Measurements from ENCODE around the gene CTNNAL1. TPM values are rescaled to one million over a fixed set of nuclear protein-coding genes. Genes with fewer than 3 reads are reported as not detected.
A peak's percentile ranks its signal among the peaks of the same experiment; 100 is the strongest.

The CTNNAL1 gene
- total and polyA plus RNA-seq, 2 donors (not counting 3 experiments of a cell fraction or from before 2014, with no cell fraction given), result 29.5 to 76.2 TPM

GRCh38 chr9:109010746-109011145, 2.6 kb downstream of the CTNNAL1 start:
- ChIA-PET POLR2A (interaction anchor here (0.5 to 0.6 kb wide), 2 partner anchors 164 to 312 kb away, joined by 3 read pairs; no protein-coding TSS in a partner anchor), CTCF (interaction anchor here (1.1 to 3.3 kb wide), 6 partner anchors 12 to 58 kb away, joined by 3 to 16 read pairs (median 5); no protein-coding TSS in a partner anchor)
- FAIRE-seq (peak; percentile 79), DNase-seq (ENCODE audit: low read depth, low spot score) (peak; percentile 91)
- dilution Hi-C loops (cut with MboI; ENCODE audit: extremely low pct_ligation_motif_present, low sequenced_read_pairs) (no loop called here), intact Hi-C loops (cut with micrococcal nuclease) (loop anchor here (1.0 kb wide), 1 partner anchor 92 kb away; no protein-coding TSS in a partner anchor)
- no peak for TF ChIP-seq MYC (IDR thresholded peaks at IDR 0.05; ENCODE audit: low read depth, low read length)
- peak; percentile 76 for TF ChIP-seq JUN (IDR thresholded peaks at IDR 0.05; ENCODE audit: borderline replicate concordance, insufficient read depth, insufficient read length, low read depth)
- TF ChIP-seq FOS (IDR thresholded peaks at IDR 0.05; ENCODE audit: borderline replicate concordance, insufficient read depth, low read length), result peak; percentile 83
- TF ChIP-seq GATA2 (IDR thresholded peaks at IDR 0.05; ENCODE audit: insufficient read depth, insufficient read length, low read depth, low read length), result no peak
- Histone ChIP-seq H3K4me3 (replicated peaks in 1 of 3; ENCODE audit: insufficient read depth in 1 of 3, low read depth in 1 of 3, low read length in 3 of 3) (peak overlapping the region in 1 of 3 experiments; percentile 68), H4K20me1 (replicated peaks; ENCODE audit: control insufficient read depth, extremely low read depth, insufficient read depth, low read length) (peaks cover 4% of the 10 kb centered on the region), H3K9ac (replicated peaks; ENCODE audit: extremely low read depth, insufficient read depth, low read length) (no peak overlapping the region), H3K27ac (ENCODE audit: insufficient read depth, low read depth, low read length) (peak overlapping the region; percentile 77), H3K4me2 (ENCODE audit: insufficient read depth, low read length) (peak overlapping the region; percentile 61), H3K4me1 (ENCODE audit: control insufficient read depth, extremely low read depth, insufficient read depth, low read length) (peaks cover 42% of the 10 kb centered on the region), H3K27me3 (ENCODE audit: control insufficient read depth in 2 of 2, insufficient read depth in 2 of 2, low read length in 2 of 2) (no peaks in the 10 kb centered on the region), H3K36me3 (ENCODE audit: control insufficient read depth in 2 of 2, extremely low read depth in 1 of 2, insufficient read depth in 2 of 2, low read length in 2 of 2) (no peaks in the 10 kb centered on the region), H3K79me2 (ENCODE audit: control insufficient read depth, insufficient read depth, low read length) (peaks cover 70% of the 10 kb centered on the region), H2AFZ (ENCODE audit: low read depth, low read length) (no peak overlapping the region), H3K9me1 (replicated peaks; ENCODE audit: control insufficient read depth, extremely low read depth, insufficient read depth, low read length) (no peaks in the 10 kb centered on the region), H3K9me3 (replicated peaks; ENCODE audit: control insufficient read depth, insufficient read depth, low read length) (no peaks in the 10 kb centered on the region)
- no TSS peak for BruUV-seq (replicated peaks)

GRCh38 chr9:109005678-109006077, 7.6 kb downstream of the CTNNAL1 start:
- H3K36me3 ChIP-seq (ENCODE audit: control insufficient read depth in 2 of 2, extremely low read depth in 1 of 2, insufficient read depth in 2 of 2, low read length in 2 of 2), result no peaks in the 10 kb centered on the region
- peaks cover 20% of the 10 kb centered on the region for H3K4me1 ChIP-seq (ENCODE audit: control insufficient read depth, extremely low read depth, insufficient read depth, low read length)
- no peak overlapping the region for H3K9ac ChIP-seq (replicated peaks; ENCODE audit: extremely low read depth, insufficient read depth, low read length)
- H3K9me3 ChIP-seq (replicated peaks; ENCODE audit: control insufficient read depth, insufficient read depth, low read length), result no peaks in the 10 kb centered on the region
- no peak overlapping the region for H2AFZ ChIP-seq (ENCODE audit: low read depth, low read length)
- dilution Hi-C loops (cut with MboI; ENCODE audit: extremely low pct_ligation_motif_present, low sequenced_read_pairs), result no loop called here
- FAIRE-seq (no peak), DNase-seq (ENCODE audit: low read depth, low spot score) (no peak)
- H3K79me2 ChIP-seq (ENCODE audit: control insufficient read depth, insufficient read depth, low read length), result peaks cover 87% of the 10 kb centered on the region
- H3K9me1 ChIP-seq (replicated peaks; ENCODE audit: control insufficient read depth, extremely low read depth, insufficient read depth, low read length), result no peaks in the 10 kb centered on the region
- no peak overlapping the region for H3K4me3 ChIP-seq (replicated peaks in 1 of 3; ENCODE audit: insufficient read depth in 1 of 3, low read depth in 1 of 3, low read length in 3 of 3)
- ChIA-PET CTCF (interaction anchor here (1.0 to 2.5 kb wide), 2 partner anchors 11 to 52 kb away, joined by 4 to 9 read pairs; no protein-coding TSS in a partner anchor), POLR2A (no interaction called here)
- no TSS peak for BruUV-seq (replicated peaks)
- H3K27ac ChIP-seq (ENCODE audit: insufficient read depth, low read depth, low read length), result no peak overlapping the region
- H3K27me3 ChIP-seq (ENCODE audit: control insufficient read depth in 2 of 2, insufficient read depth in 2 of 2, low read length in 2 of 2), result no peaks in the 10 kb centered on the region
- intact Hi-C loops (cut with micrococcal nuclease), result no loop called here
- TF ChIP-seq MAX (IDR thresholded peaks at IDR 0.05; ENCODE audit: insufficient read depth, insufficient read length), result no peak
- no peak for TF ChIP-seq MYC (IDR thresholded peaks at IDR 0.05; ENCODE audit: low read depth, low read length)
- no peak for TF ChIP-seq FOS (IDR thresholded peaks at IDR 0.05; ENCODE audit: borderline replicate concordance, insufficient read depth, low read length)
- no peak for TF ChIP-seq EZH2 (IDR thresholded peaks at IDR 0.05; ENCODE audit: borderline replicate concordance, low read depth, low read length, severe bottlenecking)
- TF ChIP-seq CTCF (IDR thresholded peaks at IDR 0.05; ENCODE audit: extremely low read depth in 1 of 2, insufficient read depth in 1 of 2, low read depth in 1 of 2, low read length in 2 of 2), result no peak
- no peak for TF ChIP-seq POLR2AphosphoS5 (IDR thresholded peaks at IDR 0.05; ENCODE audit: insufficient read depth, low read depth, low read length)
- TF ChIP-seq GATA2 (IDR thresholded peaks at IDR 0.05; ENCODE audit: insufficient read depth, insufficient read length, low read depth, low read length), result no peak
- no peak for TF ChIP-seq JUN (IDR thresholded peaks at IDR 0.05; ENCODE audit: borderline replicate concordance, insufficient read depth, insufficient read length, low read depth)
- TF ChIP-seq POLR2A (IDR thresholded peaks at IDR 0.05; ENCODE audit: low read depth, low read length), result no peak
- no peak overlapping the region for H3K4me2 ChIP-seq (ENCODE audit: insufficient read depth, low read length)
- H4K20me1 ChIP-seq (replicated peaks; ENCODE audit: control insufficient read depth, extremely low read depth, insufficient read depth, low read length), result no peaks in the 10 kb centered on the region
